Parathyroid adenoma (tissue), 2 donors: Measurements from ENCODE around the gene FGGY.

Experiments
- H2AFZ ChIP-seq: fragments of 300-600 bp; sonication (generic); one replicate; pipeline ENCODE4 v1.7.0; 2017; ENCODE audit warnings: antibody characterized with exemption, mild to moderate bottlenecking
- H3K27ac ChIP-seq: fragments of 300-600 bp; sonication (generic); one replicate; pipeline ENCODE4 v1.7.0; 2017
- H3K27me3 ChIP-seq: fragments of 300-600 bp; sonication (generic); one replicate; pipeline ENCODE4 v1.7.0; 2017; ENCODE audit warnings: low read length; ENCODE audit not compliant: control insufficient read depth, insufficient read depth
- H3K36me3 ChIP-seq: fragments of 300-600 bp; sonication (generic); one replicate; pipeline ENCODE4 v1.7.0; 2017; ENCODE audit warnings: low read length; ENCODE audit not compliant: control insufficient read depth, insufficient read depth
- H3K4me1 ChIP-seq: fragments of 300-600 bp; sonication (generic); one replicate; pipeline ENCODE4 v1.7.0; 2017; ENCODE audit warnings: control low read depth
- H3K4me2 ChIP-seq: fragments of 300-600 bp; sonication (generic); one replicate; pipeline ENCODE4 v1.7.0; 2017; ENCODE audit warnings: low read length
- H3K4me3 ChIP-seq: fragments of 300-600 bp; sonication (generic); one replicate; pipeline ENCODE4 v1.7.0; 2017; ENCODE audit warnings: low read depth, low read length
- H3K79me2 ChIP-seq: fragments of 300-600 bp; sonication (generic); one replicate; pipeline ENCODE4 v1.7.0; 2017; ENCODE audit warnings: control low read depth
- H3K9ac ChIP-seq: fragments of 300-600 bp; sonication (generic); one replicate; pipeline ENCODE4 v1.7.0; 2017; ENCODE audit warnings: mild to moderate bottlenecking
- H3K9me3 ChIP-seq: fragments of 300-600 bp; sonication (generic); one replicate; pipeline ENCODE4 v1.7.0; 2017; ENCODE audit warnings: low read length; ENCODE audit not compliant: control insufficient read depth
- TF ChIP-seq, protein P1 (sequence below): fragments of 300-600 bp; sonication (generic); IDR thresholded peaks from one replicate; pipeline ENCODE4 v1.7.0; 2017; ENCODE audit warnings: antibody characterized with exemption, mild to moderate bottlenecking
- donor health status: primary hyperparathyroidism.

The FGGY gene

DNA sequence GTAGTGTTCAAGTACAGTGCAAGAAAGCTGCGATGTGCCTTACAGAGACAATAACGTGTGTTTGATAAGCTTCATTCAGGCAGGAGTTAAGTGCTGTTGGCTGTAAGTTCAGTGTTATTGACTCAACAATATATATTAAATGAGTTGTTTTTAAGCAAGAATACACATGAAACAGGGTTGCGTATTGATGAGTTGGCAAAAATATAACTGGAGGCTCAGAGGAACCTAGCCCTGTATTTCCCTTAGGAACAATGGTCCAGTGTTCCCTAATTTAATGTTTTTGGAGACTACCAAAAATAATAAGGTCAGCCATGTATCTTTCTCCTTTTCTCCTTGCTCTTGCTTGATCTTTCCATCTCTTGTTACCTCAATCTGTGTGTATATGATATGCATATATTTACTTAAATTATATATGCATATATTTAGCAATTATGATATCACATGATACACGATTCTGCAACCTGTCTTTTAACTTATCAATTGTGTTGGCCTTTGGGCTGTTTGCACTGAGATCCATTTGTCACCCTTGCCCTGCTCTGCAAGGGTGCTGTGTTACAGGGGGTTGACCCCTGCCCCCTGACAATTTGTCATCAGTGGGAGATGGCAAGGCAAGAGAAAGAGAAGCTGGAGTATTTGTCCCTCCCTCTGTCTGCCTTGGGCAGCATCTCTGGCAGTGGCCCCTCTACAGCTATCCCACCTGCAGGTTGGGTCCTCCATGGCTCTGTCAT, 109.7 kb downstream of the FGGY start:
- H3K4me2 ChIP-seq, result no peak overlapping the region
- H3K27me3 ChIP-seq, result no peaks in the 10 kb centered on the region
- TF ChIP-seq, protein P1, sequence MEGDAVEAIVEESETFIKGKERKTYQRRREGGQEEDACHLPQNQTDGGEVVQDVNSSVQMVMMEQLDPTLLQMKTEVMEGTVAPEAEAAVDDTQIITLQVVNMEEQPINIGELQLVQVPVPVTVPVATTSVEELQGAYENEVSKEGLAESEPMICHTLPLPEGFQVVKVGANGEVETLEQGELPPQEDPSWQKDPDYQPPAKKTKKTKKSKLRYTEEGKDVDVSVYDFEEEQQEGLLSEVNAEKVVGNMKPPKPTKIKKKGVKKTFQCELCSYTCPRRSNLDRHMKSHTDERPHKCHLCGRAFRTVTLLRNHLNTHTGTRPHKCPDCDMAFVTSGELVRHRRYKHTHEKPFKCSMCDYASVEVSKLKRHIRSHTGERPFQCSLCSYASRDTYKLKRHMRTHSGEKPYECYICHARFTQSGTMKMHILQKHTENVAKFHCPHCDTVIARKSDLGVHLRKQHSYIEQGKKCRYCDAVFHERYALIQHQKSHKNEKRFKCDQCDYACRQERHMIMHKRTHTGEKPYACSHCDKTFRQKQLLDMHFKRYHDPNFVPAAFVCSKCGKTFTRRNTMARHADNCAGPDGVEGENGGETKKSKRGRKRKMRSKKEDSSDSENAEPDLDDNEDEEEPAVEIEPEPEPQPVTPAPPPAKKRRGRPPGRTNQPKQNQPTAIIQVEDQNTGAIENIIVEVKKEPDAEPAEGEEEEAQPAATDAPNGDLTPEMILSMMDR, result no peak
- no peak overlapping the region for H3K4me3 ChIP-seq
- no peaks in the 10 kb centered on the region for H3K36me3 ChIP-seq
- peaks cover 4% of the 10 kb centered on the region for H3K4me1 ChIP-seq
- H3K79me2 ChIP-seq, result no peaks in the 10 kb centered on the region
- H3K9me3 ChIP-seq, result no peaks in the 10 kb centered on the region
- H3K9ac ChIP-seq, result no peak overlapping the region
- no peak overlapping the region for H3K27ac ChIP-seq
- H2AFZ ChIP-seq, result no peak overlapping the region

DNA sequence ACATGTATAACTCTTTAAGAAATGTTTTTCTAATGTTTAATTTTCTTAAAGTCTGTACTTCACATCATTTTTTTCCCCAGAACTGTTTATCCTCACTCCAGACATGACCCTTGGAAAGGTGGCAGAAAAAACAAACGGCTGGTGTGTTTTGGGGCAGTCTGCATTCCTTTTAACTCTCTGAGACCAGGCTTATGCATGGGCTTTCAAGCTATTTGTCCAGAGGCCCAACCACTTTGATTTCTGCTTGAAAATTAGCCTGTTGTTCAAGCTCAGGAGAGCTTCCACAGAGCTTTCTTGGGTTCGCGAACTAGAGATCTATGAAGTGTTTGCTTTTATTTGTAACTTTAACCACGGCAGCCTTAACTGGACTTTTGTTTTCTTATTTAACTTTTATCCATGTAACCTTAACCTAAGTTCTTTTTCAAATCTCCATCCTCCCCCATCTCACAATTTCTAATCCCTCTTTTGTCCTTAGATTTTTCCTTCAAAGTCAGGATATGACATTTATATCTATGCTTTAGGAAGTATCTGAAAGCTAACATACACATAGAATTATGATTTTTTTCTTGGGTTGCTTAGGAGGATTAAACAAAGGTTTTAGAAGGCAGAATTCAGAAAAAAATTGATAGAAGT, 111.8 kb downstream of the FGGY start:
- no peak overlapping the region for H3K4me3 ChIP-seq
- no peak overlapping the region for H3K27ac ChIP-seq

DNA sequence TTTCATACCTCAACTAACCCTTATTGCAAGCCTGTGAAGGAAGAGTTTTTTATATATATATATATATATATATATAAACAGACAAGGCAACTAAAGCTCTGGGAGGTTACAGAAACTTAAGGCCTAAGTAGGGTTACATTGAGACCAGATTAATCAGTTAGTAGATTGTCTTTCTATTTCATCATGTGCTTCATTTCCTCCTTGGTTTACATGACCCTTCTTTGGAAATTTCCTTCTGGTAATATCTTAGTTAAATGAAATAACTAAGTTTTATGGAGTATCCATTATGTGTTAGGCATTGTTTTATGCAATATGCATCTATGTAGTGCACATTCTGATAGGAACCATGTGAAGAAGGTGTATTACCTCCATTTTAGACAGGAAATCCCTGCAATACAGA, 112.7 kb downstream of the FGGY start:
- Histone ChIP-seq H3K9ac (no peak overlapping the region), H3K27ac (no peak overlapping the region), H3K79me2 (no peaks in the 10 kb centered on the region), H3K27me3 (no peaks in the 10 kb centered on the region), H3K4me3 (no peak overlapping the region), H2AFZ (no peak overlapping the region), H3K36me3 (no peaks in the 10 kb centered on the region), H3K4me2 (no peak overlapping the region), H3K9me3 (no peaks in the 10 kb centered on the region), H3K4me1 (peaks cover 12% of the 10 kb centered on the region)
- TF ChIP-seq, protein P1, result no peak

More for the DNA sequence above, 111.8 kb downstream of the FGGY start:
- TF ChIP-seq, protein P1, result no peak
- no peaks in the 10 kb centered on the region for H3K9me3 ChIP-seq
- H3K9ac ChIP-seq, result no peak overlapping the region
- no peak overlapping the region for H2AFZ ChIP-seq
- H3K4me1 ChIP-seq, result peaks cover 12% of the 10 kb centered on the region
- H3K79me2 ChIP-seq, result no peaks in the 10 kb centered on the region
- no peaks in the 10 kb centered on the region for H3K27me3 ChIP-seq
- H3K36me3 ChIP-seq, result no peaks in the 10 kb centered on the region
- H3K4me2 ChIP-seq, result no peak overlapping the region

DNA sequence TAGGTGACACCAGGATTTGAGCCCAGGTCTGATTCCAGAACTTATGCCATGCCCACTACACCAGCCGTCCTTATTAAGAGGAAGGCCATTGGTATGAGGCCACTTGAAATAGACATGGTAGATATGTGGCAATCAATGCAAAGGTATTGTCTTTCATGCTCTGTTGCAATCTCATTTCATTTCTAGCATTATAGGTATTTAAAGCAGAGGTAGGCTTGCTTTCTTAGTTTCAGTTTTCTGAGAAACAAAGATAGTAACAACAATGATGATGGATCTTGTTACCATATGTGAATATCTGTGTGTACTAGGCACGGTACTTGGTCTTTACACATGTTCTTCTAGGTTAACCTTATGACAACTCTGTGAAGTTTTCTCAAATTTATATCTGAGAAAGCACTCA, 113.1 kb downstream of the FGGY start:
- no peak overlapping the region for H3K4me3 ChIP-seq
- no peaks in the 10 kb centered on the region for H3K27me3 ChIP-seq
- no peaks in the 10 kb centered on the region for H3K36me3 ChIP-seq
- H3K4me2 ChIP-seq, result no peak overlapping the region
- no peak overlapping the region for H3K27ac ChIP-seq
- TF ChIP-seq, protein P1, result no peak
- H2AFZ ChIP-seq, result no peak overlapping the region
- no peak overlapping the region for H3K9ac ChIP-seq
- peaks cover 12% of the 10 kb centered on the region for H3K4me1 ChIP-seq
- no peaks in the 10 kb centered on the region for H3K79me2 ChIP-seq
- H3K9me3 ChIP-seq, result no peaks in the 10 kb centered on the region

DNA sequence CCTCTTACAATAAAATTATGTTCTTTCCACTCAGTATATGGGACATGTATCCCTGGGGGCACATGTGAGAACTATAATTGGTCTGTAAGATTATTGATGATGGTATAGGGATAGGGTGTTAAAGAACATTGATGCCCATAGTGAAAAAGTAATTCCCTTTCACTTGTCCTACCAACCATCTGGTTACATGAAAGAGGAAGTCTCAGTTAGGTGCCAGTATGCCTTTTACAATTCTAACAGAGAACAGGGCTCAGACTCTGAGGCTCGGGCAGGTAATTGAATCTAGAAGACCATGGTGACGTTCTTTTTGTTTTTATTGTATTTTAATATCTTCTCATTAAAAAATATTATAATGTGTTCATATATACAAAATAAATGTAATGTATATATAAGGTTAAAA, 113.6 kb downstream of the FGGY start:
- Histone ChIP-seq H3K9me3 (no peaks in the 10 kb centered on the region), H2AFZ (no peak overlapping the region), H3K27ac (no peak overlapping the region), H3K4me2 (no peak overlapping the region), H3K4me1 (peaks cover 12% of the 10 kb centered on the region), H3K79me2 (no peaks in the 10 kb centered on the region), H3K27me3 (no peaks in the 10 kb centered on the region), H3K9ac (no peak overlapping the region), H3K36me3 (no peaks in the 10 kb centered on the region), H3K4me3 (no peak overlapping the region)
- TF ChIP-seq, protein P1, result no peak
